Prostate gland (tissue), 2 donors: ENCODE data around the gene BNC2. TPM values are rescaled to one million over a fixed set of nuclear protein-coding genes. Genes with fewer than 3 reads are reported as not detected.

Experiments
- DNase-seq: peaks from one replicate; pipeline ENCODE4 v3.0.0-alpha.2; 2019; ENCODE audit warnings: low spot score
- H3K27ac ChIP-seq, 2 donors: fragments of 200-600 bp; sonication (generic); 2 replicates each; pipeline ENCODE4 v1.5.1; 2017 to 2019
- H3K27me3 ChIP-seq: fragments of 200-600 bp; sonication (generic); replicated peaks from 2 replicates; pipeline ENCODE4 v1.5.1; 2019; ENCODE audit not compliant: insufficient read depth
- H3K36me3 ChIP-seq, 2 donors: fragments of 200-600 bp; sonication (generic); 1 replicate in 1 of 2; 2 replicates in 1 of 2; pipeline versions ENCODE4 v1.5.1 to v1.8.1; 2017 to 2019
- H3K4me1 ChIP-seq: fragments of 200-600 bp; sonication (generic); replicated peaks from 2 replicates; pipeline ENCODE4 v1.5.1; 2019
- H3K4me3 ChIP-seq, 2 donors: fragments of 200-600 bp; sonication (generic); 2 replicates each; pipeline ENCODE4 v1.5.1; 2017 to 2019
- H3K9me3 ChIP-seq: fragments of 200-600 bp; sonication (generic); 2 replicates; pipeline ENCODE4 v1.5.1; 2017
- POLR2A ChIP-seq: fragments of 450-650 bp; IDR thresholded peaks from one replicate; pipeline ENCODE4 v1.6.1; 2016; ENCODE audit warnings: antibody characterized with exemption, mild to moderate bottlenecking
- POLR2AphosphoS5 ChIP-seq: sonication (generic); formaldehyde crosslinking; IDR thresholded peaks from one replicate; pipeline ENCODE4 v1.6.1; 2017; ENCODE audit warnings: antibody characterized with exemption
- WGBS: methylation state at CpG from one replicate; pipeline ENCODE4 v1.1.5; 2018; 5-methylcytosine and 5-hydroxymethylcytosine counted together
- intact Hi-C: fragments of 100-400 bp; cut with DNase I; formaldehyde crosslinking; loops from one replicate; pipeline ENCODE4 v1.14.2; 2022
- total RNA-seq, 2 donors: library from RNA; depleted of rRNA; stranded (reverse); fragments of >200 nt; gene quantifications; one replicate each; pipeline ENCODE4 v1.1.0, GENCODE V29; 2016
- TF ChIP-seq, protein P1 (sequence below), 4 experiments: fragments of 200-600 bp in 2 of 4; fragments of 450-650 bp in 2 of 4; sonication (generic) in 2 of 4; IDR thresholded peaks; 1 replicate in 3 of 4; 2 replicates in 1 of 4; pipeline ENCODE4 v1.5.1; 2016 to 2019; ENCODE audit warnings: antibody characterized with exemption in 4 of 4, mild to moderate bottlenecking in 2 of 4, moderate library complexity in 2 of 4

Gene BNC2
- total RNA-seq, 2 donors from 2014 or later: 4.9 to 37.2 TPM

GRCh38 chr9:16690205-16690604 lies 180.3 kb downstream of the BNC2 start:
- Histone ChIP-seq H3K9me3 (no peaks in the 10 kb centered on the region), H3K27ac (no peak overlapping the region), H3K27me3 (no peaks in the 10 kb centered on the region), H3K4me1 (no peaks in the 10 kb centered on the region), H3K36me3 (no peaks in the 10 kb centered on the region), H3K4me3 (no peak overlapping the region)
- no peak for DNase-seq
- WGBS: 91% methylated on average over 2 of the region's 2 CpGs
- TF ChIP-seq, protein P1, sequence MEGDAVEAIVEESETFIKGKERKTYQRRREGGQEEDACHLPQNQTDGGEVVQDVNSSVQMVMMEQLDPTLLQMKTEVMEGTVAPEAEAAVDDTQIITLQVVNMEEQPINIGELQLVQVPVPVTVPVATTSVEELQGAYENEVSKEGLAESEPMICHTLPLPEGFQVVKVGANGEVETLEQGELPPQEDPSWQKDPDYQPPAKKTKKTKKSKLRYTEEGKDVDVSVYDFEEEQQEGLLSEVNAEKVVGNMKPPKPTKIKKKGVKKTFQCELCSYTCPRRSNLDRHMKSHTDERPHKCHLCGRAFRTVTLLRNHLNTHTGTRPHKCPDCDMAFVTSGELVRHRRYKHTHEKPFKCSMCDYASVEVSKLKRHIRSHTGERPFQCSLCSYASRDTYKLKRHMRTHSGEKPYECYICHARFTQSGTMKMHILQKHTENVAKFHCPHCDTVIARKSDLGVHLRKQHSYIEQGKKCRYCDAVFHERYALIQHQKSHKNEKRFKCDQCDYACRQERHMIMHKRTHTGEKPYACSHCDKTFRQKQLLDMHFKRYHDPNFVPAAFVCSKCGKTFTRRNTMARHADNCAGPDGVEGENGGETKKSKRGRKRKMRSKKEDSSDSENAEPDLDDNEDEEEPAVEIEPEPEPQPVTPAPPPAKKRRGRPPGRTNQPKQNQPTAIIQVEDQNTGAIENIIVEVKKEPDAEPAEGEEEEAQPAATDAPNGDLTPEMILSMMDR (IDR thresholded peaks at IDR 0.05): no peak
- TF ChIP-seq POLR2A (no peak), POLR2AphosphoS5 (no peak)
- intact Hi-C loops: no loop called here

- intact Hi-C loops: no loop called here
- Histone ChIP-seq H3K27ac (no peak overlapping the region), H3K27me3 (no peaks in the 10 kb centered on the region), H3K4me3 (no peak overlapping the region), H3K9me3 (no peaks in the 10 kb centered on the region), H3K36me3 (no peaks in the 10 kb centered on the region), H3K4me1 (no peaks in the 10 kb centered on the region)
- TF ChIP-seq, protein P1 (IDR thresholded peaks at IDR 0.05): no peak
- TF ChIP-seq POLR2AphosphoS5: no peak
- WGBS: 41% methylated on average over 5 of the region's 5 CpGs
- peak; percentile 59 for DNase-seq
Measured at GRCh38 chr9:16689351-16689938, 181.0 kb downstream of the BNC2 start.

GRCh38 chr9:16688814-16689213 lies 181.7 kb downstream of the BNC2 start:
- no peaks in the 10 kb centered on the region for H3K9me3 ChIP-seq
- H3K27me3 ChIP-seq: no peaks in the 10 kb centered on the region
- H3K27ac ChIP-seq: no peak overlapping the region
- TF ChIP-seq POLR2AphosphoS5 (no peak), POLR2A (no peak)
- TF ChIP-seq, protein P1 (IDR thresholded peaks at IDR 0.05): no peak
- H3K36me3 ChIP-seq: no peaks in the 10 kb centered on the region
- WGBS: 33% methylated on average over 1 of the region's 1 CpG
- intact Hi-C loops: no loop called here
- H3K4me3 ChIP-seq: no peak overlapping the region
- H3K4me1 ChIP-seq: no peaks in the 10 kb centered on the region
- DNase-seq: no peak

DNA sequence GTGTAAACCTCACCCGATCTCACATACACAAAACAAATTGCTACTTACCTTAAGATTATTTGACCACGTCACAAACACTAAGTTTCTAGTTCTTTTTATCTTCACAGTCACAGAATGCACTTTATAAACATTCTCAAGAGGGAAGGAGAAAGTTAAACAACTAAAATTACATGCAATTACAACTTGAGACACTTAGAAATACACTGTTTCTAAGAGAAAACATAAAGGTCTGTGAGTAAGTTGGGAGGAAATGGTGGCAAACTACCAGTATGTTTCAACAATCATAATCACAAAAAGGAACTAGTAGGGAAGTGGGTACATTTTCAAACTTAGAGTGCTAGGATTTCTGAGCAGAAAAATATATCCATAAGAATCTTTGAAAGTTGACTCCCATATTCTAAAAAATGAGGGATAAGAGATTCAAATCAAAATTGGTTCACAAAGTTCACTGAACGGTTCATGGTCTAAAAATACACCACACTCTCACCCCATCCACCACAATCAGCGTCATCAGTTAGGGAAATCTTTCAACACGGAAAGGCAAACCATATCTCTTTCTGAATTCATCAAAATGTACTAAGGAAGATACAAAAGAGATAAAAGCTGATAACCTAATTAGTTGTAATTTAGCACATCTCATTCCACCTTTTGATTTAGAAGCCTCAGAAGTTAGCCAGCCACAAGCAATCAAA lies 182.6 kb downstream of the BNC2 start:
- H3K27ac ChIP-seq: no peak overlapping the region
- intact Hi-C loops: no loop called here

More for the DNA sequence above, 182.6 kb downstream of the BNC2 start:
- WGBS: 81% methylated on average over 5 of the region's 5 CpGs
- Histone ChIP-seq H3K36me3 (no peaks in the 10 kb centered on the region), H3K4me1 (no peaks in the 10 kb centered on the region), H3K4me3 (no peak overlapping the region), H3K9me3 (no peaks in the 10 kb centered on the region), H3K27me3 (no peaks in the 10 kb centered on the region)
- DNase-seq: no peak
- TF ChIP-seq, protein P1 (IDR thresholded peaks at IDR 0.05): no peak
